ENCODE results near the gene GRIK5. TPM values are rescaled to one million over a fixed set of nuclear protein-coding genes. Genes with fewer than 3 reads are reported as not detected.
A peak's percentile ranks its signal among the peaks of the same experiment; 100 is the strongest.
"Not testable (repeated sequence)": the region's sequence is repeated elsewhere in the genome, so short reads cannot be mapped to it uniquely, and the experiment has no call there.

Gene GRIK5
- total and polyA plus RNA-seq, 3 experiments from 2014 or later = 0.31 to 0.39 TPM; not detected in 1

DNA sequence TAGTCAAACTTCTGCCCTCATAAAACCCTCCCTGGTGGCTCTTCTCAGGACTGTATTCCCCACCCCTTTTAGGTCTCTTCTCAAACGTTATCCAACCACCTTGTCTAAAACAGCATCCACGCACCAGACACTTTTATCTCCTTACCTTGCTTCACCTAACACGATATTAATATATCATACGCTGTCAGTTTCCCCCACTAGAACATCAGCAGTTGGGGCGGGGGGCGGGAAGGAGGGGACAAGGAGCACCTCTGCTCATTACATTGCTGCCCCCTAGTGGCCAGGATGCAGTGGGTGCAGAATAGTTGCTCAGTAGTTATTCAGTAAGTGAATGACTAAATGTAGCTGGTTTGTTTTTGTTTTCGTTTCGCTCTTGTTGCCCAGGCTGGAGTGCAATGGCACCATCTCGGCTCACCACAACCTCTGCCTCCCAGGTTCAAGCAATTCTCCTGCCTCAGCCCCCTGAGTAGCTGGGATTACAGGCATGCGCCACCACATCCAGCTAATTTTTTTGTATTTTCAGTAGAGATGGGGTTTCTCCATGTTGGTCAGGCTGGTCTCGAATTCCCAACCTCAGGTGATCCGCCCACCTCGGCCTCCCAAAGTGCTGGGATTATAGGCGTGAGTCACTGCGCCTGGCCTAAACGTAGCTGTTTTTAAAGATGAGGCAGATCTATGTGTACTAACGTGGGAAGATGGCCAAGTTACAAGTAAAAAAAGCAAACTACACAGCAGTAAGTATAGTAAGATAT lies 35.2 kb downstream of the GRIK5 start:
- not testable (repeated sequence) for H3K27me3 ChIP-seq (ENCODE audit: insufficient read depth, low read length, poor library complexity, severe bottlenecking); H3K4me3 ChIP-seq (ENCODE audit: low read length); H3K9me3 ChIP-seq (ENCODE audit: low read length); H3K27ac ChIP-seq (ENCODE audit: low read depth, low read length); H3K27ac Mint-ChIP-seq; H3K9me3 Mint-ChIP-seq; H3K36me3 ChIP-seq (ENCODE audit: insufficient read depth, low read length); H3K4me1 Mint-ChIP-seq; H3K4me1 ChIP-seq (ENCODE audit: insufficient read depth, low read length); H3K36me3 Mint-ChIP-seq
- H3K4me3 Mint-ChIP-seq = peak overlapping the region in 3 of 7 donors; percentile 25 to 37 (median 26)
- peak; percentile 47 to 76 (median 51) for DNase-seq
- ChIA-PET CTCF (interaction anchor here (0.7 to 2.1 kb wide), 11 partner anchors 8 to 406 kb away, joined by 3 to 10 read pairs (median 3); partner anchors contain the start of gene RABAC1), POLR2A (interaction anchor here (0.7 kb wide), 1 partner anchor 244 kb away, joined by 3 read pairs; no protein-coding TSS in a partner anchor)
- H3K27me3 Mint-ChIP-seq = peaks cover 12 to 19% of the 10 kb centered on the region in 2 donors

DNA sequence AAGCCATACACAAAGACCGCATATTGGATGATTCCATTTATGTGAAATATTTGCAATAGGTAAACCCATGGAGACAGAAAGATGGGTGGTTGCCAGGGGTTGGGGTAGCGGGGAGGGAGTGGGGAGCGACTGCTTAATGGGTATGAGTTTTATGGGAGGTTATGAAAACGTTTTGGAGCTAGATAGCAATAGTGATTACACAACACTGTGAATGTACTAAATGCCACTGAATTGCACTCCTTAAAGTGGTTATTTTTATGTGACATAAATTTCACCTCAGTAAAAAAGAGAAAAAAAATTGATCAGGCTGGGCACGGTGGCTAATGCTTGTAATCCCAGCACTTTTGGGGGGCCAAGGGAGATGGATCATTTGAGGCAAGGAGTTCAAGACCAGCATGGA lies 36.6 kb downstream of the GRIK5 start:
- Histone ChIP-seq H3K9me3 (ENCODE audit: low read length) (no peaks in the 10 kb centered on the region), H3K4me3 (ENCODE audit: low read length) (no peak overlapping the region), H3K27me3 (ENCODE audit: insufficient read depth, low read length, poor library complexity, severe bottlenecking) (no peaks in the 10 kb centered on the region), H3K36me3 (ENCODE audit: insufficient read depth, low read length) (no peaks in the 10 kb centered on the region), H3K27ac (ENCODE audit: low read depth, low read length) (no peak overlapping the region), H3K4me1 (ENCODE audit: insufficient read depth, low read length) (no peaks in the 10 kb centered on the region)
- Mint-ChIP-seq H3K4me3 (no peak overlapping the region), H3K4me1 (peaks cover 2 to 8% (median 5%) of the 10 kb centered on the region in 3 donors), H3K27ac (no peak overlapping the region), H3K27me3 (peaks cover 8 to 26% of the 10 kb centered on the region in 2 donors), H3K36me3 (no peaks in the 10 kb centered on the region), H3K9me3 (no peaks in the 10 kb centered on the region)
- CTCF ChIA-PET = interaction anchor here (2.1 kb wide), 1 partner anchor 75 kb away, joined by 10 read pairs; the partner anchor contains the start of gene RABAC1
- no peak for DNase-seq
- POLR2A ChIA-PET = no interaction called here

- H3K36me3 ChIP-seq (ENCODE audit: insufficient read depth, low read length) = no peaks in the 10 kb centered on the region
- H3K4me3 ChIP-seq (ENCODE audit: low read length) = no peak overlapping the region
- DNase-seq = no peak
- Mint-ChIP-seq H3K27ac (peak overlapping the region in 1 of 8 donors; percentile 30), H3K4me3 (no peak overlapping the region), H3K4me1 (peaks cover 2 to 8% (median 5%) of the 10 kb centered on the region in 3 donors), H3K36me3 (no peaks in the 10 kb centered on the region), H3K27me3 (peaks cover 12 to 29% of the 10 kb centered on the region in 2 donors), H3K9me3 (no peaks in the 10 kb centered on the region)
- H3K27me3 ChIP-seq (ENCODE audit: insufficient read depth, low read length, poor library complexity, severe bottlenecking) = no peaks in the 10 kb centered on the region
- no peak overlapping the region for H3K27ac ChIP-seq (ENCODE audit: low read depth, low read length)
- ChIA-PET POLR2A (no interaction called here), CTCF (no interaction called here)
- no peaks in the 10 kb centered on the region for H3K9me3 ChIP-seq (ENCODE audit: low read length)
- no peaks in the 10 kb centered on the region for H3K4me1 ChIP-seq (ENCODE audit: insufficient read depth, low read length)
Observed at GRCh38 chr19:42032431-42032830, 37.6 kb downstream of the GRIK5 start.

DNA sequence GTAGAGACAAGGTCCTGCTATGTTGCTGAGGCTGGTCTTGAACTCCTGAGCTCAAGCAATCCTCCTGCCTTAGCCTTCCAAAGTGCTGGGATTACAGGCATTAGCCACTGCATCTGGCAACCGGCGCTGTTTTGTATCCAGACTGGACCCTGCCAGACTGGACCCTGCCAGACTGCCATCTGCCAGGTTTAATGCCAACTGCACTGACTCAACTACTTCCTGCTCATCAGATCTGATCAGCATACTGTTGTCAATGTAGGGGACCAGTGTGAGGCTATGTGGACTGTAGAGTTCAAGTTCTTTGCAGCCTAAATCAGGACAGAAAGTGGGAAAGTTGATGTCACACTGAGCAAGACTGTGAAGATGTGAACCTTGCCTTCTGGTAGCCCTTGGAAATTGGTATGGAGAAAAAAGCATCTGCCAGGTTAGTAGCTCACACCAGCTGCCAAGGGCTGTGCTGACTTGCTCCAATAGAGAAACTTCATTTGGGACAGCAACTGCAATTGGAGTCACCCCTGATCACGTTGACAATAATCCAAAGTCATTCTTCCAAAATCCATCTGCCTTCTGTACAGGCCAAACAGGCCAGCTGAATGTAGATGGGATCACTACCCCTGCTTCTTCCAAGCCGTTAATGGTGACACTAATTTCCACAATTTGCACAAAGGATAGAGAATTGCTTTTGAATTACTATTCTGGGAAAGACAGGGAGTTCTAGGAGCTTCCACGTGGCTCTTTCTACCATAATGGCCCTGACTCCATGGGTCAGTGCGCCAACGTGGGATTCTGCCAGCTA lies 39.2 kb downstream of the GRIK5 start:
- peaks cover 2 to 8% (median 5%) of the 10 kb centered on the region in 3 donors for H3K4me1 Mint-ChIP-seq
- no peaks in the 10 kb centered on the region for H3K9me3 Mint-ChIP-seq
- no peak overlapping the region for H3K4me3 Mint-ChIP-seq
- H3K36me3 ChIP-seq (ENCODE audit: insufficient read depth, low read length) = no peaks in the 10 kb centered on the region
- no peak overlapping the region for H3K27ac Mint-ChIP-seq
- CTCF ChIA-PET = no interaction called here
- H3K4me3 ChIP-seq (ENCODE audit: low read length) = no peak overlapping the region
- H3K36me3 Mint-ChIP-seq = no peaks in the 10 kb centered on the region
- H3K9me3 ChIP-seq (ENCODE audit: low read length) = no peaks in the 10 kb centered on the region
- no peak for DNase-seq
- peaks cover 12 to 38% of the 10 kb centered on the region in 2 donors for H3K27me3 Mint-ChIP-seq
- POLR2A ChIA-PET = no interaction called here
- no peak overlapping the region for H3K27ac ChIP-seq (ENCODE audit: low read depth, low read length)
- H3K4me1 ChIP-seq (ENCODE audit: insufficient read depth, low read length) = no peaks in the 10 kb centered on the region
- H3K27me3 ChIP-seq (ENCODE audit: insufficient read depth, low read length, poor library complexity, severe bottlenecking) = no peaks in the 10 kb centered on the region

GRCh38 chr19:42028304-42029216 lies 41.4 kb downstream of the GRIK5 start:
- no peaks in the 10 kb centered on the region for H3K9me3 Mint-ChIP-seq
- peak in 1 of 5 donors; percentile 8 for DNase-seq
- Histone ChIP-seq H3K27ac (ENCODE audit: low read depth, low read length) (no peak overlapping the region), H3K4me3 (ENCODE audit: low read length) (no peak overlapping the region), H3K27me3 (ENCODE audit: insufficient read depth, low read length, poor library complexity, severe bottlenecking) (peaks cover 7% of the 10 kb centered on the region), H3K36me3 (ENCODE audit: insufficient read depth, low read length) (no peaks in the 10 kb centered on the region), H3K9me3 (ENCODE audit: low read length) (no peaks in the 10 kb centered on the region), H3K4me1 (ENCODE audit: insufficient read depth, low read length) (no peaks in the 10 kb centered on the region)
- POLR2A ChIA-PET = no interaction called here
- H3K36me3 Mint-ChIP-seq = no peaks in the 10 kb centered on the region
- H3K4me1 Mint-ChIP-seq = no peaks in the 10 kb centered on the region
- H3K4me3 Mint-ChIP-seq = no peak overlapping the region
- CTCF ChIA-PET = interaction anchor here (0.8 to 1.3 kb wide), 3 partner anchors 14 to 233 kb away, joined by 3 to 4 read pairs (median 3); no protein-coding TSS in a partner anchor
- H3K27me3 Mint-ChIP-seq = peaks cover 14 to 48% of the 10 kb centered on the region in 2 donors
- H3K27ac Mint-ChIP-seq = no peak overlapping the region

- H3K9me3 Mint-ChIP-seq = no peaks in the 10 kb centered on the region
- no peaks in the 10 kb centered on the region for H3K9me3 ChIP-seq (ENCODE audit: low read length)
- no peak overlapping the region for H3K27ac ChIP-seq (ENCODE audit: low read depth, low read length)
- CTCF ChIA-PET = interaction anchor here (1.4 kb wide), 1 partner anchor 10 kb away, joined by 3 read pairs; no protein-coding TSS in a partner anchor
- H3K4me1 Mint-ChIP-seq = no peaks in the 10 kb centered on the region
- no peak overlapping the region for H3K4me3 ChIP-seq (ENCODE audit: low read length)
- peaks cover 14 to 43% of the 10 kb centered on the region in 2 donors for H3K27me3 Mint-ChIP-seq
- no peaks in the 10 kb centered on the region for H3K36me3 Mint-ChIP-seq
- POLR2A ChIA-PET = no interaction called here
- H3K27me3 ChIP-seq (ENCODE audit: insufficient read depth, low read length, poor library complexity, severe bottlenecking) = peaks cover 7% of the 10 kb centered on the region
- no peaks in the 10 kb centered on the region for H3K4me1 ChIP-seq (ENCODE audit: insufficient read depth, low read length)
- H3K4me3 Mint-ChIP-seq = no peak overlapping the region
- DNase-seq = no peak
- no peak overlapping the region for H3K27ac Mint-ChIP-seq
- no peaks in the 10 kb centered on the region for H3K36me3 ChIP-seq (ENCODE audit: insufficient read depth, low read length)
Observed at GRCh38 chr19:42024622-42025111, 45.3 kb downstream of the GRIK5 start.

DNA sequence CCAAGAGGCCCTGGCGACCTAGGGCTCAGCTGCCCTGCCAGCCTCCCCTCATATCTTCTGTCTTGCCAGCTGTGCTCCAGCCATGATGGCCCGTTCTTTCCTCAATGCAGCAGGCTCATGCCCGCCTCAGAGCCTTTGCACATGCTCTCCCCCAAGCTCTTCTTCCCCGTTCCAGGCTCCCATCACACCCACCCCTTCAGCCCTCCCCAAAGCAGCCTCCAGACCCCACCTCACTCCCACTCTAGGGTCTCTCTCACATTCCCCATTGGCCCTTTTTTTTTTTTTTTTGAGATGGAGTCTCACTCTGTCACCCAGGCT lies 46.1 kb downstream of the GRIK5 start:
- Histone ChIP-seq H3K36me3 (ENCODE audit: insufficient read depth, low read length) (no peaks in the 10 kb centered on the region), H3K27me3 (ENCODE audit: insufficient read depth, low read length, poor library complexity, severe bottlenecking) (peaks cover 7% of the 10 kb centered on the region), H3K4me1 (ENCODE audit: insufficient read depth, low read length) (no peaks in the 10 kb centered on the region), H3K4me3 (ENCODE audit: low read length) (no peak overlapping the region), H3K27ac (ENCODE audit: low read depth, low read length) (no peak overlapping the region), H3K9me3 (ENCODE audit: low read length) (no peaks in the 10 kb centered on the region)
- Mint-ChIP-seq H3K36me3 (no peaks in the 10 kb centered on the region), H3K27ac (no peak overlapping the region), H3K27me3 (peaks cover 16 to 45% of the 10 kb centered on the region in 2 donors), H3K4me3 (no peak overlapping the region), H3K9me3 (no peaks in the 10 kb centered on the region), H3K4me1 (no peaks in the 10 kb centered on the region)
- ChIA-PET POLR2A (no interaction called here), CTCF (no interaction called here)
- DNase-seq = no peak
